Mammary epithelial cell (primary cell): ENCODE results near the gene ENPP5.

Source experiments
- CTCF ChIP-seq, 2 donors: IDR thresholded peaks in 1 of 2; conservative IDR thresholded peaks in 1 of 2; 2 replicates each; pipeline ENCODE4 v1.5.1; 2011 to 2012; ENCODE audit warnings: inconsistent platforms in 2 of 2, low read length in 2 of 2, mild to moderate bottlenecking in 2 of 2, control low read depth in 1 of 2, low read depth in 1 of 2; ENCODE audit not compliant: insufficient read depth in 1 of 2; ENCODE audit errors: extremely low read depth in 1 of 2
- EZH2 ChIP-seq: IDR thresholded peaks from 2 replicates; pipeline ENCODE4 v1.6.1; 2012; ENCODE audit warnings: low read length, inconsistent platforms, borderline replicate concordance

DNA sequence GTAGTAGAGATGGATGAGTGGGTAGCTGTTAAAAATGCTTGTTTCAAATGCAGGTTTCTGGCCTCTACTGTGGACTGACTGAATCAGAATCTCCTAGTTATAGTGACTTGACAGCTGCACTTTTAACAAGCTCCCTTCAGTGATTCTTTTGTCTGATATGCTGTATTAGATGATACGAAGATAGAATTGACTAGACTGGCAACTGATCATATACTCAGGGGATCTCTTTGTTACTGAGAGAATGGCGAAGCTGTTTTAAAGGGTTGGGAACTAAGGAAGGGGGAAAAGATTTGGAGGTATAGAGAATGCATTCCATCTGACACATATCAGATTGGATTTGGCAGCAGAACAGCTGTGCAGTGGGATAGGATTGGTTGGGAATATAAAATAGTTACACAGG is 33.9 kb downstream of the ENPP5 start:
- TF ChIP-seq CTCF (conservative IDR thresholded peaks at IDR 0.05 in 1 of 2, IDR thresholded peaks at IDR 0.05 in 1 of 2; ENCODE audit: extremely low read depth in 1 of 2, insufficient read depth in 1 of 2, low read depth in 1 of 2, low read length in 2 of 2) (no peak), EZH2 (no peak)
